Psoas muscle (tissue), 8 donors: Measurements from ENCODE around the gene TAF11L11. TPM values are rescaled to one million over a fixed set of nuclear protein-coding genes. Genes with fewer than 3 reads are reported as not detected.
"Not testable (repeated sequence)": the region's sequence is repeated elsewhere in the genome, so short reads cannot be mapped to it uniquely, and the experiment has no call there.

Experiments used
- ATAC-seq, 4 donors: fragments of 200-7000 bp; cut with Tn5 transposase; one replicate each; pipeline ENCODE4 v1.9.1; 2020; ENCODE audit warnings: moderate library complexity in 3 of 4, mild to moderate bottlenecking in 2 of 4
- DNase-seq, 2 donors: peaks; one replicate each; pipeline ENCODE4 v3.0.0-alpha.2; 2020
- H3K27ac ChIP-seq: fragments of 200-600 bp; one replicate; pipeline ENCODE4 v1.8.0; 2022
- H3K27me3 ChIP-seq, 3 donors: fragments of 200-600 bp in 1 of 3; one replicate each; pipeline versions ENCODE4 v1.6.1 to v1.8.0; 2013 to 2022; ENCODE audit warnings: low read length in 2 of 3, mild to moderate bottlenecking in 2 of 3, moderate library complexity in 1 of 3; ENCODE audit not compliant: insufficient read depth in 3 of 3
- H3K36me3 ChIP-seq, 2 donors: fragments of 200-600 bp in 1 of 2; one replicate each; pipeline versions ENCODE4 v1.6.1 to v1.8.0; 2013 to 2022; ENCODE audit warnings: low read depth in 1 of 2, mild to moderate bottlenecking in 1 of 2, moderate library complexity in 1 of 2; ENCODE audit not compliant: insufficient read depth in 1 of 2
- H3K4me1 ChIP-seq: fragments of 200-600 bp; one replicate; pipeline ENCODE4 v1.8.0; 2022
- H3K4me3 ChIP-seq: fragments of 200-600 bp; one replicate; pipeline ENCODE4 v1.8.0; 2022; ENCODE audit warnings: mild to moderate bottlenecking
- H3K9me3 ChIP-seq: fragments of 200-600 bp; one replicate; pipeline ENCODE4 v1.8.0; 2022
- WGBS, 3 donors: extraction: QIAGEN DNeasy Blood & Tissue Kit; methylation state at CpG; one replicate each; pipeline versions ENCODE4 v1.1.6 to v1.1.7; 2013; 5-methylcytosine and 5-hydroxymethylcytosine counted together
- intact Hi-C, 2 donors: fragments of 100-400 bp; cut with DNase I; formaldehyde crosslinking; loops; one replicate each; pipeline versions ENCODE4 v1.11.0 to v1.14.2; 2022
- polyA plus RNA-seq, 3 donors: library from polyadenylated mRNA; stranded (reverse); fragments of 200-250 nt; gene quantifications; one replicate each; pipeline ENCODE4 v1.2.3, GENCODE V29; 2013
- total RNA-seq, 4 donors: library from RNA; stranded (reverse); fragmentation: NEBNext Ultra II Directional in 2 of 4; extraction: Animal tissue kit (Norgen Biotek cat#: 25700) in 2 of 4; gene quantifications; one replicate each; pipeline versions ENCODE4 v1.2.1 to v1.2.4, GENCODE V29; 2021 to 2023
- TF ChIP-seq, protein P1 (sequence below): fragments of 200-600 bp; IDR thresholded peaks from one replicate; pipeline ENCODE4 v1.8.0; 2022; ENCODE audit warnings: antibody characterized with exemption
- donor health status: healthy with polysubstance abuse.
- donor health status: DM: no; HTN: no; CAD: no; lungs with moderate emphysema.
- donor health status: Bipolar disorder and iron deficiency.
- donor health status: healthy.
- donor health status: DM: yes; HTN: yes; CAD: no.
- donor health status: DM: no; HTN: no; CAD: no.
- donor health status: DM: no; HTN: no; CAD: no.
- donor health status: DM: yes; HTN: yes; CAD: no.

TAF11L11 gene
- total and polyA plus RNA-seq, 7 donors = not detected

DNA sequence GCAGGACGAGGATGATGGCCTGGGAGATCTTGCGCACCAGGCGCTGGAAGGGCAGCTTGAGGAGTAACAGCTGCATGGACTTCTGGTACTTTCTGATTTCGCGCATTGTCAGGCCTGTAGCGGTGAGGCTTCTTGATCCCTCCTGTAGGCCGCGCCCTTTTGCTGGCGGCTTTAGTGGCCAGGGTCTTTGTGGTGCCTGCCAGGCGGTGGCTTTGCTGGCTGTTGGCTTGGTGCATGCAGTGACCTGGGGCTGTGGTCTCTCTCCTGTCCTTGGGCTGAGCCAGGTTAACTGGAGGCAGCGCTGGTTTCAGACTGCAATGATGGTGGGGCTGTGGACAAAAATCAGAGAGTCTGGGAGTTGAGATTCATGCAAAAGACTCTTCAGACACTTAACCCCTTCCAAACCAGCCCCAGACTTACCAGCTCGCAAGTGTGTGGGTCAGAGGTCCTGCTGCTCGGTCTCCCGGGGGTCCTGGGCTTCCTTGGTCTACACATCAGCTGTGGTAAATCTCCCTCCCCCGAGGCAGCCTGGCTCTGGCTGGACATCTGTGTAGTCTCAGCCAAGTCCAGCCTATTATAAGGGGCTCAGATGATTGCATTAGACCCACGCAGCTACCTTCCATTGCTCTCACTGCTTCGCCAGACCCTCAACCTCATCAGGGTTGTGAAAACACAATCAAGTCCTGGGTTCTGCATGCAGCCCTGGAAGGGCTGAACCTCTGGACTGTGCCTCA, 11.1 kb downstream of the TAF11L11 start:
- no peak for DNase-seq
- WGBS, 3 donors = 87 to 89% (median 88%) methylated on average over 17 of the region's 17 CpGs
- no peaks in the 10 kb centered on the region for H3K9me3 ChIP-seq
- H3K4me3 ChIP-seq = no peak overlapping the region
- H3K27ac ChIP-seq = no peak overlapping the region
- TF ChIP-seq, protein P1, sequence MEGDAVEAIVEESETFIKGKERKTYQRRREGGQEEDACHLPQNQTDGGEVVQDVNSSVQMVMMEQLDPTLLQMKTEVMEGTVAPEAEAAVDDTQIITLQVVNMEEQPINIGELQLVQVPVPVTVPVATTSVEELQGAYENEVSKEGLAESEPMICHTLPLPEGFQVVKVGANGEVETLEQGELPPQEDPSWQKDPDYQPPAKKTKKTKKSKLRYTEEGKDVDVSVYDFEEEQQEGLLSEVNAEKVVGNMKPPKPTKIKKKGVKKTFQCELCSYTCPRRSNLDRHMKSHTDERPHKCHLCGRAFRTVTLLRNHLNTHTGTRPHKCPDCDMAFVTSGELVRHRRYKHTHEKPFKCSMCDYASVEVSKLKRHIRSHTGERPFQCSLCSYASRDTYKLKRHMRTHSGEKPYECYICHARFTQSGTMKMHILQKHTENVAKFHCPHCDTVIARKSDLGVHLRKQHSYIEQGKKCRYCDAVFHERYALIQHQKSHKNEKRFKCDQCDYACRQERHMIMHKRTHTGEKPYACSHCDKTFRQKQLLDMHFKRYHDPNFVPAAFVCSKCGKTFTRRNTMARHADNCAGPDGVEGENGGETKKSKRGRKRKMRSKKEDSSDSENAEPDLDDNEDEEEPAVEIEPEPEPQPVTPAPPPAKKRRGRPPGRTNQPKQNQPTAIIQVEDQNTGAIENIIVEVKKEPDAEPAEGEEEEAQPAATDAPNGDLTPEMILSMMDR = no peak
- H3K36me3 ChIP-seq = no peaks in the 10 kb centered on the region
- H3K27me3 ChIP-seq = no peaks in the 10 kb centered on the region
- no peaks in the 10 kb centered on the region for H3K4me1 ChIP-seq
- no peak for ATAC-seq
- intact Hi-C loops = no loop called here

DNA sequence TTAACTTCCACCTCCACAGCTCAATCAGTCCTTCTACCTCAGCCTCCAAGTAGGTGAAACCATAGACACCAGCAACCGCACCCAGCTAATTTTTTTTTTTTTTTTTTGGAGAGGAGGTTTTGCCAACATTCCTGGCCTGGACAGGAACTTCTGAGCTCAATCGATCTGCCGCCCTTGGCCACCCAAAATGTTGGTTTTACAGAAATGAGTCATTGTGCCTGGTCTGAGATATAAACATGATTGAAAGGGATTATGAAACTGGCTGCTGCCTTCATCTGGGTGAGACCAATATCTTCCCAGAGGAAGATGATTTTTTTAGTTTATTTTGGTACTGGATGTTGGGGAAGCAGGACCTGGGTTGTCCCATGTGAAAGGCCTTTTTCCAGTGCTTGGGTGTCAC, 15.4 kb downstream of the TAF11L11 start:
- ATAC-seq (no peak), DNase-seq (no peak)
- H3K9me3 ChIP-seq = no peaks in the 10 kb centered on the region
- WGBS, 3 donors = 74 to 86% (median 78%) methylated on average over 3 of the region's 3 CpGs
- H3K4me1 ChIP-seq = no peaks in the 10 kb centered on the region
- H3K4me3 ChIP-seq = no peak overlapping the region
- TF ChIP-seq, protein P1 = no peak
- intact Hi-C loops = no loop called here
- no peaks in the 10 kb centered on the region for H3K36me3 ChIP-seq
- H3K27me3 ChIP-seq = no peaks in the 10 kb centered on the region
- no peak overlapping the region for H3K27ac ChIP-seq

DNA sequence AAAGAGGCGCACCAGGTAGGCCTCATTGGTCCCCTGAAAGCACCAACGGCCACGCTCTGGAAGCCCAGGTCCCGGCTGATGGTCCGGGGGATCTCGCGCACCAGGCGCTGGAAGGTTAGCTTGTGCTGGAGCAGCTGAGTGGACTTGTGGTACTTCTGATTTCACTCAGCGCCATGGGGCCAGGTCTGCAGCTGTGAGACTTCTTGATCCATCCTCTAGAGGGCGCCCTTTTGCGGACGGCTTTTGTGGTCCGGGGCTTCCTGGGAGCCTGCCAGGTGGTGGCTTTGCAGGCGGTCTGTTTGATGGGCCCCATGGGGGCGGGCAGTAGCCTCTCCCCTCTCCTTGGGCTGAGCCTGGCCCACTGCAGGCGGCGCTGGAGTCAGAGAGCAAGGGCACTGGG, 16.6 kb downstream of the TAF11L11 start:
- Histone ChIP-seq H3K27ac (no peak overlapping the region), H3K9me3 (no peaks in the 10 kb centered on the region), H3K4me3 (no peak overlapping the region), H3K36me3 (no peaks in the 10 kb centered on the region), H3K4me1 (no peaks in the 10 kb centered on the region), H3K27me3 (no peaks in the 10 kb centered on the region)
- WGBS, 3 donors = 80 to 84% (median 82%) methylated on average over 17 of the region's 17 CpGs
- no peak for DNase-seq
- TF ChIP-seq, protein P1 = no peak
- intact Hi-C loops = no loop called here
- no peak for ATAC-seq

DNA sequence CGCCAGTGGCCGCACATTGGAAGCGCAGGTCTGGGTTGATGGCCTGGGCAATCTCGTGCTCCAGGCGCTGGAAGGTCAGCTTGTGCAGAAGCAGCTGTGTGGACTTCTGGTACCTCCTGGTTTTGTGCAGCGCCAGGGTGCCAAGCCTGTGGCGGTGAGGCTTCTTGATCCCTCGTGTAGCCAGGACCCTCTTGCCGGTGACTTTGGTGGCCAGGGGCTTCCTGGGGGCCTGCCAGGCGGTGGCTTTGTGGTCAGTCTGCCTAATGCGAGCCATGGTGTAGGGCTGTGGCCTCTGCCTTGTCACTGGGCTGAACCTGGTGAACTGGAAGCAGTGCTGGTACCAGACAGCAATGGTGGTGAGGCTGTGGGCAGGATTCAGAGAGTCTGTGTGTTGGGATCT, 21.7 kb downstream of the TAF11L11 start:
- WGBS, 3 donors = 86 to 93% (median 91%) methylated on average over 11 of the region's 11 CpGs
- Histone ChIP-seq H3K27me3 (no peaks in the 10 kb centered on the region), H3K9me3 (no peaks in the 10 kb centered on the region)

DNA sequence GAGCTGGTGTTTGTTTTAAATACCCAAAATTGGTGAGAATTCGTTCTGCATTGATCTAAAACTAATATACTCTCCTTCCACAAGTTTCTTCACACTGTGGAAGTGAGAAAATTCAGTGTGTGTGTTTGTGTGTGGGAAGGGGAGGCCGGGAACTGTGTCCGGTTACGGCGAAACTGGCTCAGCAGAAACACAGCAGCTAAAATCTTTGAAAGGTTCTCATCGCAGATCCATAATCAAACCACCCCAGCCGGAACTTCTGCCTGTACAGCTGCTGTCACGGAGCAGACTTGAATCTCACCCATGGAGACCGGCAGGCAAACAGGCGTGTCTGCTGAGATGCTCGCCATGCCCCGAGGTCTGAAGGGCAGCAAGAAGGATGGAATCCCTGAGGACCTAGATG, 27.8 kb downstream of the TAF11L11 start, which contains the start of gene TAF11L13:
TAF11L13 (plus strand) TSS at position 301 of the 400 bp plus-strand sequence.
- H3K4me1 ChIP-seq, H3K27ac ChIP-seq, H3K27me3 ChIP-seq, H3K36me3 ChIP-seq, DNase-seq, ATAC-seq, H3K9me3 ChIP-seq, intact Hi-C loops, H3K4me3 ChIP-seq: not testable (repeated sequence)
- WGBS, 3 donors = 73 to 82% (median 78%) methylated on average over 8 to 9 of the region's 12 CpGs

More for the DNA sequence above, 21.7 kb downstream of the TAF11L11 start:
- DNase-seq (no peak), ATAC-seq (no peak)
- H3K4me1 ChIP-seq = no peaks in the 10 kb centered on the region
- intact Hi-C loops = no loop called here
- H3K4me3 ChIP-seq = no peak overlapping the region
- no peaks in the 10 kb centered on the region for H3K36me3 ChIP-seq
- TF ChIP-seq, protein P1 = no peak
- no peak overlapping the region for H3K27ac ChIP-seq
